HG03378 (cell line): Measurements from ENCODE around the gene IL20RA.
"Not testable (repeated sequence)": the region's sequence is repeated elsewhere in the genome, so short reads cannot be mapped to it uniquely, and the experiment has no call there.

Experiments
- ATAC-seq: cut with Tn5 transposase; IDR thresholded peaks from one replicate; pipeline ENCODE4 v1.9.1; 2021; ENCODE audit warnings: mild to moderate bottlenecking, moderate library complexity; ENCODE audit not compliant: unreplicated experiment

The IL20RA gene

GRCh38 chr6:137044366-137045221, at the start of gene IL20RA:
Gene IL20RA (minus strand): TSS chr6:137044965. CDS start chr6:137044728, 237 bp downstream.
- no peak for ATAC-seq

GRCh38 chr6:137093183-137094069, 48.7 kb upstream of the IL20RA start:
- ATAC-seq: no peak

GRCh38 chr6:137092018-137092417, 47.3 kb upstream of the IL20RA start:
- ATAC-seq: no peak

GRCh38 chr6:137089305-137089704, 44.5 kb upstream of the IL20RA start:
- no peak for ATAC-seq

GRCh38 chr6:137087902-137088301, 43.1 kb upstream of the IL20RA start:
- no peak for ATAC-seq

- ATAC-seq: no peak
These were observed 41.3 kb upstream of the IL20RA start for GRCh38 chr6:137086031-137086430.

GRCh38 chr6:137084865-137085617, 40.3 kb upstream of the IL20RA start:
- ATAC-seq: no peak

GRCh38 chr6:137084090-137084489, 39.3 kb upstream of the IL20RA start:
- ATAC-seq: no peak

GRCh38 chr6:137081997-137082396, 37.2 kb upstream of the IL20RA start:
- ATAC-seq: no peak

- no peak for ATAC-seq
These were observed 35.9 kb upstream of the IL20RA start for GRCh38 chr6:137080711-137081110.

GRCh38 chr6:137076277-137077068, 31.7 kb upstream of the IL20RA start:
- peak; percentile 99 for ATAC-seq

- not testable (repeated sequence) for ATAC-seq
These were observed 31.0 kb upstream of the IL20RA start for GRCh38 chr6:137075790-137076189.

GRCh38 chr6:137070303-137070702, 25.5 kb upstream of the IL20RA start:
- no peak for ATAC-seq

- ATAC-seq: no peak
These were observed 22.6 kb upstream of the IL20RA start for GRCh38 chr6:137067399-137067798.

GRCh38 chr6:137058037-137058436, 13.3 kb upstream of the IL20RA start:
- no peak for ATAC-seq

- no peak for ATAC-seq
These were observed 11.5 kb upstream of the IL20RA start for GRCh38 chr6:137056121-137056880.

- ATAC-seq: no peak
These were observed 7.2 kb upstream of the IL20RA start for GRCh38 chr6:137051790-137052472.

- ATAC-seq: no peak
These were observed 4.3 kb upstream of the IL20RA start for GRCh38 chr6:137049095-137049494.

GRCh38 chr6:137046871-137047412, 2.2 kb upstream of the IL20RA start:
- ATAC-seq: no peak
